SKM-1 (cell line): Measurements from ENCODE around the gene DICER1.
"Not testable (repeated sequence)": the region's sequence is repeated elsewhere in the genome, so short reads cannot be mapped to it uniquely, and the experiment has no call there.

ENCODE experiments used
- DNase-seq: peaks from one replicate; lab custom pipeline; 2025; ENCODE audit not compliant: unreplicated experiment; lab: John Stamatoyannopoulos, UW

Gene DICER1

DNA sequence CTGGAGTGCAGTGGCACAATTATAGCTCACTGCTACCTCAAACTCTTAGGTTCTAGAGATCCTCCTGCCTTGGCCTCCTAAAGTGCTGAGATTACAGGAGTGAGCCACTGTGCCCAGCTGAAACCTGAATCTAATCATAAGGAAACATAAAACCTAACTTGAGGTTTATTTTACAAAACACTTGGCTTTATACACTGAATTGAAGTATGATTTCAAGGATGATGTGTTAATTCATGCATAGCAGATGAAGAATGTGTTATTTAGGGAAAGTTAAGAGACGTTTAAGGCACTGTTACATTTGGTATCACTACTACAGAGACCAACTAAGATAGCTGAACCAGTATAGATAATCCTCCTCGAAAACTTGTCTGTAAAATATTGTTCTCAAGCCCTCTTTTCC, 6.4 kb downstream of the DICER1 start:
- no peak for DNase-seq

GRCh38 chr14:95149441-95149840, 7.9 kb downstream of the DICER1 start:
- DNase-seq: no peak

- DNase-seq: no peak
Observed at GRCh38 chr14:95147597-95147996, 9.7 kb downstream of the DICER1 start.

GRCh38 chr14:95146079-95146771, 11.1 kb downstream of the DICER1 start:
- DNase-seq: no peak

- DNase-seq: no peak
Observed at GRCh38 chr14:95144849-95145248, 12.5 kb downstream of the DICER1 start.

DNA sequence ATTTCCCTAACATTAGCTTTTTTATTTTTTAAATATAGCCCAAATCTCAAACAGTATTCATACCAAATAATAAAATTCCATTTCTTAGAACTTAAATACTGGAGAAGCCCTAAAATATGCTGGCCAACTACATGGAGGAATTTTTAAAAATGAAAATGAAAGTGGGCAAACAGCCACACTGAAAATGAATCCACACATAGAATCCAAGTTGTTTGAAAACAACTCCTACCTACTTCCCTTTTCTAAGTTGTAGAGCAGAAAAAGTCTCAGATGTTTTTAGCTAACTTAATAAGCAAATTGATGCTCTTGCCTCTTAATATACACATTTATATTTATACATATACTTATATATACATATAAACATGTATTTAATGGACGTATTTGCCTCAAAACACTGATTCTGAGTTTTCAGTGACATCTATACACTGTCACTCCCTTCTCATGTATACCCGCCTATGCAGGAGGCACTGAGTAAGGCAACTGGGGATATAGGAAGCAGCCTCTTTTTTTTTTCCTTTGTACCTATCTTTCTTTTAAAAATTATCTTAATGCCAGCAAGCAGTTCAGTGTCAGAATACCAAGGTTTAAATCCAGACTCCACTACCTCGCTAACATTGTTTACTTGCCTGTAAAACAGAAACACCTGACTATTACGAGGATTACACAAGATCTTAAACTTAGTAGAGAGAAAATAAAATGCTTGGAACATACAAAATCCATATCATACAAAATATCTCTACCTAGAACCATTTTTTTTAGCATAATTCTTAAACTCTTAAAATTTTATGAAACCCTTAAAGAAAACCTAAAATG, 13.3 kb downstream of the DICER1 start:
- no peak for DNase-seq

- no peak for DNase-seq
Observed at GRCh38 chr14:95142208-95142607, 15.1 kb downstream of the DICER1 start.

DNA sequence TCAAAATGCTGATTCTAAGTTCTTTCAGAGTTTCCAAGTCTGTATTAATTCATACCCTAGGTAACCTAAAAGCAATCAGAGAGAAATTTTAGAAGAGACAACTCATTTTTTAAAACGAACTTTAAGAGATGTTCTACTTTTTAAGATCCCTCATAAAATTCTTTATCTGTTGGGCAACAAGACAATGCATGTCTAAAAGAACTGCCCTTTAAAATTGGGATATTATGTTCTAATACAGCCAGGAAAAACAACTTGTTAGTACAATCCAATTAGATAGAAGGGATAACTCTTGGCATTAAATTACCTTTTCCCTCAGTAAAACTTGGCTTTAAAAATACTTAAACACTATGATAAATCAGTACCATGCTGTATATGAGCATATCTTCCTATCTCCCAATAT, 15.6 kb downstream of the DICER1 start:
- DNase-seq: no peak

- DNase-seq: no peak
Observed at GRCh38 chr14:95140060-95140858, 17.1 kb downstream of the DICER1 start.

DNA sequence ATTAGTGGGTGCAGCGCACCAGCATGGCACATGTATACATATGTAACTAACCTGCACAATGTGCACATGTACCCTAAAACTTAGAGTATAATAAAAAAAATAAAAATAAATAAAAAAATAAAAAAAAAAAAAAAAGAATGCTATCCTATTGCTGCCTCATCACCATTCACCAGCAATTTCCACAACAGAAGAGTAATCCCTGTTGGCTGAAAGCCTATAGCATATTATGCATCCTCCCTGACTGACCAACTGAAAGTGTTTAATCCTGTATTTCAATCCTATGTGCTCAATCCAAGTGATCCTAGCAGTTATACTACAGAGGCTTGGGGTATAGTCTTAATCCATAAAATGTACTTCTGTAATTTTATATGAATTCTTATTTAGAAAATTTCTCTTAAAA, 18.5 kb downstream of the DICER1 start:
- no peak for DNase-seq

GRCh38 chr14:95138455-95138854, 18.9 kb downstream of the DICER1 start:
- not testable (repeated sequence) for DNase-seq

- no peak for DNase-seq
Observed at GRCh38 chr14:95137804-95138167, 19.5 kb downstream of the DICER1 start.

GRCh38 chr14:95137164-95137803, 20.0 kb downstream of the DICER1 start:
- DNase-seq: no peak

GRCh38 chr14:95136631-95137030, 20.7 kb downstream of the DICER1 start:
- DNase-seq: no peak

DNA sequence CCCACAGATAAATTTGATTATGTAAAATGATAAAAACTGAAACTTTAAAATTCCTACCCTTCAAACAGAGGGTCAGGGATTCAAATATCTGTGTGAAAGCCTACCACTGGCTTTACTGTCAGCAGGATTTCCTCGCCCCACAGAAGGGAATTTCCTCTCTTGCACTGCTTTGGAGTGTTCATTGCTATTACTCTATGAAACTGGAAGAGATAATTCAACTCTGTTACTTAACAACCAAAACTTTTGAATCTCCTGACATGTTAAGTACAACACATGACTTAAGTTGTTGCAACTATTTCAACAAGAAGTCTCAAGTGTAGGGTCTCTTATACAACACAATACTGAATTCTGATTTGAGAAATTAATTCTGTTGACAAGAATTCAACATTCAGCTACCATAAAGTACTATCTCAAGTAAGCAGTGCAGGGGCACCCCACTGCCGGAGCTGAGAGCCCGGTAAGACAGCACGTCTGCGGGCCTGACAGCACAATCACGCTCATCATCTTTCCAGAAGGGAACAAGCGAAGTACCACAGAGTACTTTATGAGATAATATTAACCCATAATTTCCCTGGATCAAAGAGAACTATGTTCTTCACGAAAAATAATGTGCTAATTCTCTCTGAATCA, 22.9 kb downstream of the DICER1 start:
- DNase-seq: no peak

DNA sequence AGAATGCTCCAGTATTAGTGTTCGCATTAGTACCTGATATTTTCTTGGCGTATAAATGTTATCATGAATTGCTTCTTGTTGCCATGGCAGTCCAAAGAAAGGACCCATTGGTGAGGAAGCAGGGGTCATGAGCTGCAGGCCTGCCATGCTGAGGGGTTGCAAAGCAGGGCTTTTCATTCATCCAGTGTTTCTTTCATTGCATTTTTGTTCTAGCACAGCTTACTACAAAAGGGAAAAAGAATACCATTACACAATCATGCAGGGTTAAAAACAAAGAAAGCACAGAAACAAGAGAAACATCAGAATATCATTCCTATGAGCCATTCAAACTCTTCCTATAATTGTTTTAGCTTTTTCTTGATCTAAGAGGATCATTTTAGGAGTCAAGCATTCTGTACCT, 24.0 kb downstream of the DICER1 start:
- DNase-seq: no peak

GRCh38 chr14:95132760-95133159, 24.6 kb downstream of the DICER1 start:
- no peak for DNase-seq

GRCh38 chr14:95130549-95130948, 26.8 kb downstream of the DICER1 start:
- DNase-seq: no peak

DNA sequence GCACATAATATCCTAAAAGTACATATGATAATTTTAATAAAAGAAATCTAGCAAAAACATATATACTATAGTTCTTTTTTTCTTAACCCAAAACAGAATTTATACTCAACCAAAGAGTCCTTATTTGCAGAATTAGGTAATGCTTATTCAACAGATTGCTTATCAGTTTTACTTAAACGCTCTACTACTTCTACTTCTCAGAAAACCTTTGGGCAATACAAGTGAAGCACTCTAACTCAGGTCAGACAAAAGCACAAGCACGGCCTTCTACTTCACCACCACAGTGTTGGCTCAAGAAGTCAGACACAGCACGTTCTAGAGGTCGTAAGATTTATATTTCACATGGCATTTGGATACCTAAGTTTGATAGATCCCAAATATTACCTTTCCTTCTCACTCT, 29.2 kb downstream of the DICER1 start:
- DNase-seq: no peak

DNA sequence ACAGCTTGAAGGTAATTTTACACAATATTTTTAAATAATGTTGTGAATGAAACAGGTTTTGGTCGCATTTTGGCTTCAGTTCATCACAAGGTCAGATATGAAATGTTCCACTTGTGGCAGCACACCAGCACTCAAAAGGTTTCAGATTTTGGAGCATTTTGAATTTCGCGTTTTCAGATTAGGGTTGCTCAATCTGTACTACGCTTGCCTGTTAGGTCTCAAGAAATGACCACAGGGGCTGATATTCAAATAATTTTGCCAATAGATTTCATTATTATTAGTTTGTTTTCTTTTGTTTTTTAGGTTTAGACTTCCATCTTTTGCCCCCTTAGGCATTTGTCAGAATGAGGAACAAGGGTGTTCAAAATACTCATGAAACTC, 29.8 kb downstream of the DICER1 start:
- no peak for DNase-seq
